ENCODE data around the gene BCL2L2. TPM values are rescaled to one million over a fixed set of nuclear protein-coding genes. Genes with fewer than 3 reads are reported as not detected.
"Not testable (repeated sequence)": the region's sequence is repeated elsewhere in the genome, so short reads cannot be mapped to it uniquely, and the experiment has no call there.

Gene BCL2L2
- total and polyA plus RNA-seq, 9 of the 15 experiments (the other 6 are each of a cell fraction or from before 2014, with no cell fraction given): 2.6 to 32.5 (median 14.7) TPM

- H3K27me3 ChIP-seq (ENCODE audit: control insufficient read depth in 2 of 2, insufficient read depth in 2 of 2, low read length in 2 of 2): no peaks in the 10 kb centered on the region
- in situ Hi-C loops (cut with MboI): no loop called here
- H3K9me1 ChIP-seq (ENCODE audit: control insufficient read depth, insufficient read depth, low read length): no peaks in the 10 kb centered on the region
- no TSS peak for BruUV-seq (replicated peaks)
- H4K20me1 ChIP-seq (replicated peaks; ENCODE audit: control insufficient read depth, insufficient read depth, low read length): no peaks in the 10 kb centered on the region
- H2AFZ ChIP-seq (ENCODE audit: low read depth, low read length): no peak overlapping the region
- no peaks in the 10 kb centered on the region for H3K79me2 ChIP-seq (ENCODE audit: control insufficient read depth, insufficient read depth, low read length)
- no peak overlapping the region for H3K9ac ChIP-seq (ENCODE audit: insufficient read depth in 1 of 2, low read depth in 2 of 2, low read length in 2 of 2)
- TF ChIP-seq BCL6 (CRISPR knock-in tag; IDR thresholded peaks at IDR 0.05) (no peak), EGR1 (conservative IDR thresholded peaks at IDR 0.05) (peak; percentile 44; the same call in 1 of the 2 replicates)
- no peak for FAIRE-seq
- H3K4me1 ChIP-seq (replicated peaks in 1 of 2; ENCODE audit: control insufficient read depth in 2 of 2, insufficient read depth in 2 of 2, low read length in 2 of 2): peaks cover 0 to 7% of the 10 kb centered on the region in 2 experiments; a peak in 2 of 5 replicates
- no peak overlapping the region for H3K4me2 ChIP-seq (ENCODE audit: insufficient read depth, low read length)
- no peak for ATAC-seq
- no peaks in the 10 kb centered on the region for H3K9me3 ChIP-seq (replicated peaks; ENCODE audit: control insufficient read depth, insufficient read depth, low read depth, low read length)
- H3K27ac ChIP-seq (ENCODE audit: extremely low read depth, low read depth, low read length): no peak overlapping the region
- ChIA-PET CTCF (ENCODE audit: low intra/inter-chr PET ratio) (no interaction called here), POLR2A (interaction anchor here (0.6 to 1.4 kb wide), 4 partner anchors 15 to 33 kb away, joined by 3 to 4 read pairs (median 4); no protein-coding TSS in a partner anchor)
- no peak overlapping the region for H3K4me3 ChIP-seq
- intact Hi-C loops (cut with micrococcal nuclease): no loop called here
- no peak for DNase-seq (ENCODE audit: extremely low read depth in 1 of 4, low spot score in 3 of 4)
- H3K36me3 ChIP-seq (ENCODE audit: control insufficient read depth, insufficient read depth, low read length): no peaks in the 10 kb centered on the region
These were observed 47.2 kb upstream of the BCL2L2 start for GRCh38 chr14:23259426-23259825.

- H3K27ac ChIP-seq (ENCODE audit: extremely low read depth, low read depth, low read length); DNase-seq (ENCODE audit: extremely low read depth in 1 of 4, low spot score in 3 of 4); ATAC-seq; H3K4me2 ChIP-seq (ENCODE audit: insufficient read depth, low read length); H3K79me2 ChIP-seq (ENCODE audit: control insufficient read depth, insufficient read depth, low read length); H3K27me3 ChIP-seq (ENCODE audit: control insufficient read depth in 2 of 2, insufficient read depth in 2 of 2, low read length in 2 of 2); H3K36me3 ChIP-seq (ENCODE audit: control insufficient read depth, insufficient read depth, low read length); H3K9me3 ChIP-seq (replicated peaks; ENCODE audit: control insufficient read depth, insufficient read depth, low read depth, low read length); H4K20me1 ChIP-seq (replicated peaks; ENCODE audit: control insufficient read depth, insufficient read depth, low read length); CTCF ChIA-PET (ENCODE audit: low intra/inter-chr PET ratio); BruUV-seq (replicated peaks); H3K9ac ChIP-seq (ENCODE audit: insufficient read depth in 1 of 2, low read depth in 2 of 2, low read length in 2 of 2); H3K4me3 ChIP-seq; FAIRE-seq; H3K9me1 ChIP-seq (ENCODE audit: control insufficient read depth, insufficient read depth, low read length); H3K4me1 ChIP-seq (replicated peaks in 1 of 2; ENCODE audit: control insufficient read depth in 2 of 2, insufficient read depth in 2 of 2, low read length in 2 of 2): not testable (repeated sequence)
- 65% methylated on average over 8 of the region's 8 CpGs for WGBS (ENCODE audit: insufficient coverage, low coverage, missing lambda C conversion rate)
- 0 out of 2 replicates have a peak overlapping the region, but pooled peaks have one; percentile 43 for H2AFZ ChIP-seq (ENCODE audit: low read depth, low read length)
- in situ Hi-C loops (cut with MboI): loop anchor here (10.0 kb wide), 2 partner anchors 124 to 304 kb away; partner anchors contain the start of gene AP1G2
- TF ChIP-seq CBX3 (IDR thresholded peaks at IDR 0.05; ENCODE audit: borderline replicate concordance in 1 of 2, low read length in 2 of 2): peak in 1 of 2 experiments; percentile 43; a peak in 1 of 3 replicates
- peak; percentile 75 for TF ChIP-seq ZNF280A (IDR thresholded peaks at IDR 0.05; ENCODE audit: low read depth, partially characterized antibody)
- TF ChIP-seq ZNF561 (CRISPR knock-in tag; conservative IDR thresholded peaks at IDR 0.05): 0 out of 2 replicates have a peak, but pooled peaks have one; percentile 24
- POLR2A ChIA-PET: interaction anchor here (0.7 to 1.4 kb wide), 3 partner anchors 16 to 60 kb away, joined by 4 to 5 read pairs (median 4); partner anchors contain the start of gene PABPN1
- intact Hi-C loops (cut with micrococcal nuclease): loop anchor here (10.0 kb wide), 1 partner anchor 486 kb away; no protein-coding TSS in a partner anchor
These were observed 45.8 kb upstream of the BCL2L2 start for GRCh38 chr14:23260849-23261248.

All from K562 (cell line).